H9 (cell line): ENCODE results near the gene OGDH. TPM values are rescaled to one million over a fixed set of nuclear protein-coding genes. Genes with fewer than 3 reads are reported as not detected.

Source experiments
- DNase-seq: peaks from one replicate; pipeline ENCODE4 v3.0.0-alpha.2; 2017
- H2AFZ ChIP-seq: one replicate; pipeline ENCODE4 v1.6.1; 2013; ENCODE audit warnings: mild to moderate bottlenecking, low read length, control low read depth, moderate library complexity
- H2AK5ac ChIP-seq: 2 replicates; pipeline ENCODE4 v1.6.1; 2013; ENCODE audit warnings: low read length, control low read depth, mixed read lengths; ENCODE audit not compliant: insufficient read length
- H2BK120ac ChIP-seq: one replicate; pipeline ENCODE4 v1.6.1; 2013; ENCODE audit warnings: low read depth, mild to moderate bottlenecking, low read length, control low read depth, inconsistent platforms; ENCODE audit not compliant: poor library complexity, severe bottlenecking
- H2BK12ac ChIP-seq: 2 replicates; pipeline ENCODE4 v1.6.1; 2013; ENCODE audit warnings: low read length, control low read depth, mixed read lengths, low read depth; ENCODE audit not compliant: insufficient read length
- H2BK15ac ChIP-seq: 2 replicates; pipeline ENCODE4 v1.6.1; 2013; ENCODE audit warnings: low read depth, low read length, control low read depth
- H2BK20ac ChIP-seq: one replicate; pipeline ENCODE4 v1.6.1; 2013; ENCODE audit warnings: low read depth, mild to moderate bottlenecking, low read length, control low read depth, inconsistent platforms; ENCODE audit not compliant: poor library complexity, severe bottlenecking
- H2BK5ac ChIP-seq: 2 replicates; pipeline ENCODE4 v1.6.1; 2013; ENCODE audit warnings: low read length, control low read depth, mixed read lengths; ENCODE audit not compliant: insufficient read length
- H3K14ac ChIP-seq: 2 replicates; pipeline ENCODE4 v1.6.1; 2013; ENCODE audit warnings: low read length, control low read depth; ENCODE audit not compliant: insufficient read depth
- H3K18ac ChIP-seq: 2 replicates; pipeline ENCODE4 v1.6.1; 2013; ENCODE audit warnings: low read depth, mild to moderate bottlenecking, mixed read lengths, low read length, control low read depth; ENCODE audit not compliant: insufficient read length
- H3K23ac ChIP-seq: 2 replicates; pipeline ENCODE4 v1.6.1; 2013; ENCODE audit warnings: low read length, control low read depth, mixed read lengths, low read depth; ENCODE audit not compliant: insufficient read length
- H3K23me2 ChIP-seq: 2 replicates; pipeline ENCODE4 v1.6.1; 2013; ENCODE audit warnings: low read depth, mild to moderate bottlenecking, mixed read lengths, low read length, control low read depth; ENCODE audit not compliant: insufficient read length, poor library complexity, severe bottlenecking
- H3K27ac ChIP-seq: 2 replicates; pipeline ENCODE4 v1.5.1; 2013; ENCODE audit warnings: low read length, control low read depth, mixed read lengths, low read depth; ENCODE audit not compliant: insufficient read length
- H3K27me3 ChIP-seq: 2 replicates; pipeline ENCODE4 v1.6.1; 2013; ENCODE audit warnings: low read length, control low read depth, inconsistent platforms; ENCODE audit not compliant: insufficient read depth
- H3K4ac ChIP-seq: 2 replicates; pipeline ENCODE4 v1.6.1; 2013; ENCODE audit warnings: low read depth, mild to moderate bottlenecking, control low read depth, inconsistent platforms, low read length, moderate library complexity
- H3K4me1 ChIP-seq: 2 replicates; pipeline ENCODE4 v1.6.1; 2013; ENCODE audit warnings: low read length, control low read depth, inconsistent platforms; ENCODE audit not compliant: insufficient read depth
- H3K4me2 ChIP-seq: 2 replicates; pipeline ENCODE4 v1.6.1; 2013; ENCODE audit warnings: low read length, control low read depth, mixed read lengths; ENCODE audit not compliant: insufficient read length, insufficient read depth
- H3K56ac ChIP-seq: 2 replicates; pipeline ENCODE4 v1.6.1; 2013; ENCODE audit warnings: low read depth, mild to moderate bottlenecking, mixed read lengths, low read length, control low read depth; ENCODE audit not compliant: insufficient read length
- H3K79me1 ChIP-seq: 2 replicates; pipeline ENCODE4 v1.6.1; 2013; ENCODE audit warnings: low read depth, mild to moderate bottlenecking, moderate library complexity, low read length, control low read depth, inconsistent platforms; ENCODE audit not compliant: insufficient read depth, poor library complexity, severe bottlenecking
- H3K79me2 ChIP-seq: 2 replicates; pipeline ENCODE4 v1.6.1; 2013; ENCODE audit warnings: low read length, control low read depth, inconsistent platforms; ENCODE audit not compliant: insufficient read depth
- H3K9ac ChIP-seq: 2 replicates; pipeline ENCODE4 v1.6.1; 2013; ENCODE audit warnings: low read length, control low read depth, mixed read lengths; ENCODE audit not compliant: insufficient read length; ENCODE audit errors: extremely low read depth
- H3K9me3 ChIP-seq: one replicate; pipeline ENCODE4 v1.6.1; 2013; ENCODE audit warnings: low read depth, low read length, inconsistent platforms; ENCODE audit not compliant: control insufficient read depth
- H3T11ph ChIP-seq: one replicate; pipeline ENCODE4 v1.6.1; 2013; ENCODE audit warnings: mild to moderate bottlenecking, low read length, control low read depth, inconsistent platforms
- H4K20me1 ChIP-seq: one replicate; pipeline ENCODE4 v1.6.1; 2013; ENCODE audit not compliant: control insufficient read depth, insufficient read length, insufficient read depth
- H4K5ac ChIP-seq: 2 replicates; pipeline ENCODE4 v1.6.1; 2013; ENCODE audit warnings: low read depth, mild to moderate bottlenecking, mixed read lengths, low read length, control low read depth; ENCODE audit not compliant: insufficient read length
- H4K8ac ChIP-seq: replicated peaks from 2 replicates; pipeline ENCODE4 v1.6.1; 2013; ENCODE audit warnings: low read length, control low read depth, mixed read lengths, low read depth; ENCODE audit not compliant: insufficient read length
- H4K91ac ChIP-seq: 2 replicates; pipeline ENCODE4 v1.6.1; 2013; ENCODE audit warnings: low read depth, mild to moderate bottlenecking, moderate library complexity, mixed read lengths, low read length, control low read depth; ENCODE audit not compliant: insufficient read length
- H3K27ac Mint-ChIP-seq, 3 experiments: 2 replicates in 2 of 3; 3 replicates in 1 of 3; pipeline ENCODE4 v1.8.0; 2020 to 2021; ENCODE audit warnings: mixed read lengths in 3 of 3, mild to moderate bottlenecking in 1 of 3, moderate library complexity in 1 of 3
- H3K27me3 Mint-ChIP-seq: 2 replicates; pipeline ENCODE4 v1.8.0; 2021; ENCODE audit warnings: low read depth, mild to moderate bottlenecking, moderate library complexity, mixed read lengths
- H3K36me3 Mint-ChIP-seq, 3 experiments: 2 replicates in 2 of 3; 3 replicates in 1 of 3; pipeline ENCODE4 v1.8.0; 2020 to 2021; ENCODE audit warnings: low read depth in 3 of 3, mixed read lengths in 3 of 3; ENCODE audit not compliant: insufficient read depth in 1 of 3
- H3K4me1 Mint-ChIP-seq, 2 experiments: 2 replicates each; pipeline ENCODE4 v1.8.0; 2020; ENCODE audit warnings: mixed read lengths in 2 of 2
- H3K4me3 Mint-ChIP-seq, 2 experiments: 2 replicates in 1 of 2; 3 replicates in 1 of 2; pipeline ENCODE4 v1.8.0; 2020 to 2021; ENCODE audit warnings: mild to moderate bottlenecking in 2 of 2, mixed read lengths in 2 of 2, moderate library complexity in 1 of 2
- H3K9me3 Mint-ChIP-seq, 2 experiments: 2 replicates in 1 of 2; 3 replicates in 1 of 2; pipeline ENCODE4 v1.8.0; 2020; ENCODE audit warnings: mild to moderate bottlenecking in 2 of 2, mixed read lengths in 2 of 2, moderate library complexity in 1 of 2
- WGBS: extraction: QIAGEN DNeasy Blood & Tissue Kit; methylation state at CpG from one replicate; pipeline ENCODE4 v1.1.7; 2013; ENCODE audit warnings: missing lambda C conversion rate, low lambda C conversion rate, mixed read lengths; ENCODE audit not compliant: insufficient read length; ENCODE audit errors: extremely low coverage; 5-methylcytosine and 5-hydroxymethylcytosine counted together
- total RNA-seq: library from RNA; stranded (reverse); gene quantifications from 2 replicates; pipeline ENCODE4 v1.2.1, GENCODE V29; 2021
- TF ChIP-seq, protein P1 (sequence below): fragments of 200-600 bp; sonication (generic); conservative IDR thresholded peaks from 3 replicates; pipeline ENCODE4 v1.8.0; 2021; ENCODE audit warnings: antibody characterized with exemption, mild to moderate bottlenecking

The OGDH gene
- total RNA-seq, 1 experiment from 2014 or later, result 77.3 TPM

DNA sequence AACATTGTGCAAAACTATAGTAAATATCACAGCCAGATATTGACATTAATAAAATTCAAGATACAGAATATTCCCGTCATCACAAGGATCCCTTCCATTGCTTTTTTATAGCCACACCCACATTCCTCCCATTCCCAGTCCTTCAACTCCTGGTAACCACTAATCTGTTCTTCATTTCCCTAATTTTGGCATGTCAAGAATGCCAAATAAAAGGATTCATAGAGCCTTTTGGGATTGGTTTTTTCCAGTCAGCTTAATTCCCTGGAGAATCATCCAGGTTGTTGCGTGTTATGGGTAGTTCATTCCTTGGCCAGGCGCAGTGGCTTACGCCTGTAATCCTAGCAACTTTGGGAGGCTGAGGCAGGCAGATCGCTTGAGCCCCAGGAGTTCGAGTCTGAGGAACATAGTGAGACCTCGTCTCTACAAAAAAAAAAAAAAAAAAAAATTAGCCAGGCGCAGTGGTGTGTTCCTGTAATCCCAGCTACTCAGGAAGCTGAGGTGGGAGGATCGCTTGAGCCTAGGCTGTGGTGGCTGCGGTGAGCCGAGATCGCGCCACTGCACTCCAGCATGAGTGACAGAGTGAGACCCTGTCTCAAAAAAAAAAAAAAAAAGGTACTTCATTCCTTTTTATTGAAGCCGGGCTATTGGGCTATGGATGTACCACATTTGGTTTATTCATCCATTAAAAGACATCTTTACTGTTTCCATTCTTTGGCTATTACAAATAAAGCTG is 2.7 kb downstream of the OGDH start:
- no peak overlapping the region; the same call in 1 of the 2 replicates for H2BK15ac ChIP-seq
- no peak overlapping the region for H2BK20ac ChIP-seq
- H3K56ac ChIP-seq, result no peak overlapping the region
- WGBS, result no CpG with 5 or more reads among the region's 14 CpGs
- no peak overlapping the region for H2BK12ac ChIP-seq
- Mint-ChIP-seq H3K4me1 (peaks cover 9 to 19% of the 10 kb centered on the region in 2 experiments), H3K4me3 (peak overlapping the region; percentile 9 to 16; a peak in 2 of 5 replicates), H3K27ac (peak overlapping the region in 2 of 3 experiments; percentile 53 to 55; a peak in 3 of 7 replicates), H3K9me3 (no peaks in the 10 kb centered on the region; a peak in 1 of 5 replicates), H3K27me3 (no peaks in the 10 kb centered on the region), H3K36me3 (peaks cover 4 to 11% (median 10%) of the 10 kb centered on the region in 3 experiments)
- H3K27ac ChIP-seq, result no peak overlapping the region
- H2BK120ac ChIP-seq, result no peak overlapping the region
- H2BK5ac ChIP-seq, result no peak overlapping the region
- DNase-seq, result no peak
- no peak overlapping the region for H4K8ac ChIP-seq
- H3K79me2 ChIP-seq, result peaks cover 20% of the 10 kb centered on the region; the same call in 1 of the 2 replicates
- TF ChIP-seq, protein P1, sequence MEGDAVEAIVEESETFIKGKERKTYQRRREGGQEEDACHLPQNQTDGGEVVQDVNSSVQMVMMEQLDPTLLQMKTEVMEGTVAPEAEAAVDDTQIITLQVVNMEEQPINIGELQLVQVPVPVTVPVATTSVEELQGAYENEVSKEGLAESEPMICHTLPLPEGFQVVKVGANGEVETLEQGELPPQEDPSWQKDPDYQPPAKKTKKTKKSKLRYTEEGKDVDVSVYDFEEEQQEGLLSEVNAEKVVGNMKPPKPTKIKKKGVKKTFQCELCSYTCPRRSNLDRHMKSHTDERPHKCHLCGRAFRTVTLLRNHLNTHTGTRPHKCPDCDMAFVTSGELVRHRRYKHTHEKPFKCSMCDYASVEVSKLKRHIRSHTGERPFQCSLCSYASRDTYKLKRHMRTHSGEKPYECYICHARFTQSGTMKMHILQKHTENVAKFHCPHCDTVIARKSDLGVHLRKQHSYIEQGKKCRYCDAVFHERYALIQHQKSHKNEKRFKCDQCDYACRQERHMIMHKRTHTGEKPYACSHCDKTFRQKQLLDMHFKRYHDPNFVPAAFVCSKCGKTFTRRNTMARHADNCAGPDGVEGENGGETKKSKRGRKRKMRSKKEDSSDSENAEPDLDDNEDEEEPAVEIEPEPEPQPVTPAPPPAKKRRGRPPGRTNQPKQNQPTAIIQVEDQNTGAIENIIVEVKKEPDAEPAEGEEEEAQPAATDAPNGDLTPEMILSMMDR, result no peak
- no peak overlapping the region for H2AFZ ChIP-seq
- H3K9me3 ChIP-seq, result no peaks in the 10 kb centered on the region
- H2AK5ac ChIP-seq, result no peak overlapping the region
- no peaks in the 10 kb centered on the region; the same call in 1 of the 2 replicates for H3K4me1 ChIP-seq
- H3K4ac ChIP-seq, result no peak overlapping the region
- H3K27me3 ChIP-seq, result no peaks in the 10 kb centered on the region
- H3K23me2 ChIP-seq, result peaks cover 4% of the 10 kb centered on the region
- H3K79me1 ChIP-seq, result peaks cover 3% of the 10 kb centered on the region
- H3K14ac ChIP-seq, result no peak overlapping the region
- no peaks in the 10 kb centered on the region for H4K20me1 ChIP-seq
- no peak overlapping the region for H4K5ac ChIP-seq
- H3K4me2 ChIP-seq, result no peak overlapping the region
- H3K18ac ChIP-seq, result no peak overlapping the region
- no peak overlapping the region for H3K9ac ChIP-seq
- H4K91ac ChIP-seq, result no peak overlapping the region
- H3T11ph ChIP-seq, result no peak overlapping the region
- no peak overlapping the region for H3K23ac ChIP-seq
